CD4-positive, CD25-positive, alpha-beta regulatory T cell (primary cell): ENCODE measurements around the gene ALKBH8. TPM values are rescaled to one million over a fixed set of nuclear protein-coding genes. Genes with fewer than 3 reads are reported as not detected.
"Not testable (repeated sequence)": the region's sequence is repeated elsewhere in the genome, so short reads cannot be mapped to it uniquely, and the experiment has no call there.

Experiments
- ATAC-seq, 2 donors: fragments of 150-1000 bp; cut with Tn5 transposase; one replicate each; pipeline ENCODE4 v1.10.0; 2021; ENCODE audit warnings: low read depth in 2 of 2, moderate number of reproducible peaks in 2 of 2, moderate library complexity in 1 of 2
- DNase-seq, 3 donors: peaks; one replicate each; pipeline versions ENCODE4 v3.0.0 to v3.0.0-alpha.2; 2012 to 2022; ENCODE audit warnings: mixed read lengths in 1 of 3
- H3K27ac ChIP-seq: one replicate; pipeline ENCODE4 v1.7.0; 2013; ENCODE audit warnings: mild to moderate bottlenecking, low read length; ENCODE audit not compliant: insufficient read depth, poor library complexity, severe bottlenecking
- H3K27me3 ChIP-seq: one replicate; pipeline ENCODE4 v1.7.0; 2013; ENCODE audit warnings: low read length; ENCODE audit not compliant: control insufficient read depth, insufficient read depth
- H3K36me3 ChIP-seq: one replicate; pipeline ENCODE4 v1.7.0; 2013; ENCODE audit warnings: mild to moderate bottlenecking, low read length, moderate library complexity; ENCODE audit not compliant: control insufficient read depth, insufficient read depth
- H3K4me1 ChIP-seq: 2 replicates; pipeline ENCODE4 v1.7.0; 2013; ENCODE audit warnings: mild to moderate bottlenecking, low read length; ENCODE audit not compliant: insufficient read depth, control insufficient read depth, poor library complexity, severe bottlenecking
- H3K4me3 ChIP-seq: one replicate; pipeline ENCODE4 v1.7.0; 2013; ENCODE audit warnings: low read depth, mild to moderate bottlenecking, low read length, moderate library complexity
- H3K9me3 ChIP-seq, 2 experiments: 1 replicate in 1 of 2; 2 replicates in 1 of 2; pipeline ENCODE4 v1.7.0; 2013; ENCODE audit warnings: low read length in 2 of 2, mild to moderate bottlenecking in 1 of 2, moderate library complexity in 1 of 2; ENCODE audit not compliant: control insufficient read depth in 2 of 2
- H3K27ac Mint-ChIP-seq, 3 donors: one replicate each; pipeline ENCODE4 v1.8.0; 2020 to 2022; ENCODE audit warnings: mild to moderate bottlenecking in 3 of 3, mixed read lengths in 3 of 3, moderate library complexity in 2 of 3
- H3K27me3 Mint-ChIP-seq: one replicate; pipeline ENCODE4 v1.8.0; 2022; ENCODE audit warnings: mild to moderate bottlenecking, mixed read lengths
- H3K36me3 Mint-ChIP-seq: one replicate; pipeline ENCODE4 v1.8.0; 2020; ENCODE audit warnings: mixed read lengths
- H3K4me1 Mint-ChIP-seq, 4 donors: one replicate each; pipeline ENCODE4 v1.8.0; 2020 to 2022; ENCODE audit warnings: mixed read lengths in 4 of 4, mild to moderate bottlenecking in 1 of 4
- H3K4me3 Mint-ChIP-seq, 4 donors: one replicate each; pipeline ENCODE4 v1.8.0; 2020 to 2022; ENCODE audit warnings: mild to moderate bottlenecking in 4 of 4, mixed read lengths in 4 of 4, moderate library complexity in 3 of 4
- H3K9me3 Mint-ChIP-seq, 7 donors: one replicate each; pipeline ENCODE4 v1.8.0; 2020 to 2022; ENCODE audit warnings: mixed read lengths in 7 of 7, mild to moderate bottlenecking in 3 of 7, moderate library complexity in 2 of 7
- polyA plus RNA-seq, 4 donors: library from polyadenylated mRNA; unstranded; fragments of 300-500 nt; fragmentation: Illumina TruSeq; gene quantifications; one replicate each; pipeline ENCODE4 v1.2.3, GENCODE V29; 2021
- total RNA-seq: library from RNA; stranded (reverse); gene quantifications from one replicate; pipeline ENCODE4 v1.2.3, GENCODE V29; 2022

Gene ALKBH8
- total and polyA plus RNA-seq, 5 donors from 2014 or later: 5.8 to 11.8 (median 10.4) TPM

- Histone ChIP-seq H3K27me3 (peaks cover 3% of the 10 kb centered on the region), H3K4me3 (no peak overlapping the region), H3K9me3 (no peaks in the 10 kb centered on the region), H3K4me1 (no peaks in the 10 kb centered on the region), H3K36me3 (no peaks in the 10 kb centered on the region), H3K27ac (no peak overlapping the region)
- H3K4me1 Mint-ChIP-seq: peaks cover 0 to 2% (median 0%) of the 10 kb centered on the region in 4 donors
- H3K27me3 Mint-ChIP-seq: peaks cover 35% of the 10 kb centered on the region
- DNase-seq: no peak
- no peak overlapping the region for H3K27ac Mint-ChIP-seq
- no peaks in the 10 kb centered on the region for H3K36me3 Mint-ChIP-seq
- no peaks in the 10 kb centered on the region for H3K9me3 Mint-ChIP-seq
- no peak overlapping the region for H3K4me3 Mint-ChIP-seq
- no peak for ATAC-seq
Measured at GRCh38 chr11:107573438-107573837, 7.9 kb upstream of the ALKBH8 start.

- Mint-ChIP-seq H3K9me3 (no peaks in the 10 kb centered on the region), H3K4me1 (peaks cover under 1 to 25% (median 20%) of the 10 kb centered on the region in 4 donors)
- peaks cover 3% of the 10 kb centered on the region for H3K27me3 ChIP-seq
Measured at GRCh38 chr11:107570015-107570414, 4.5 kb upstream of the ALKBH8 start.

GRCh38 chr11:107567739-107568335 lies 2.3 kb upstream of the ALKBH8 start:
- DNase-seq (no peak), ATAC-seq (no peak)
- Histone ChIP-seq H3K4me1 (peaks cover 27% of the 10 kb centered on the region), H3K27ac (no peak overlapping the region), H3K4me3 (no peak overlapping the region), H3K9me3 (no peaks in the 10 kb centered on the region), H3K36me3 (no peaks in the 10 kb centered on the region), H3K27me3 (no peaks in the 10 kb centered on the region)
- Mint-ChIP-seq H3K9me3 (no peaks in the 10 kb centered on the region), H3K27me3 (peaks cover 7% of the 10 kb centered on the region), H3K4me1 (peaks cover 11 to 46% (median 36%) of the 10 kb centered on the region in 4 donors), H3K4me3 (peak overlapping the region in 1 of 4 donors; percentile 61), H3K36me3 (no peaks in the 10 kb centered on the region), H3K27ac (no peak overlapping the region)

More at GRCh38 chr11:107570015-107570414, 4.5 kb upstream of the ALKBH8 start:
- Mint-ChIP-seq H3K36me3 (no peaks in the 10 kb centered on the region), H3K27me3 (peaks cover 16% of the 10 kb centered on the region), H3K27ac (no peak overlapping the region), H3K4me3 (peak overlapping the region in 1 of 4 donors; percentile 63)
- Histone ChIP-seq H3K27ac (no peak overlapping the region), H3K9me3 (no peaks in the 10 kb centered on the region), H3K4me3 (no peak overlapping the region), H3K36me3 (no peaks in the 10 kb centered on the region), H3K4me1 (peaks cover 12% of the 10 kb centered on the region)
- no peak for DNase-seq
- ATAC-seq: no peak

- Histone ChIP-seq H3K4me3 (peak overlapping the region; percentile 99), H3K27ac (no peak overlapping the region), H3K9me3 (no peaks in the 10 kb centered on the region), H3K27me3 (no peaks in the 10 kb centered on the region), H3K4me1 (peaks cover 27% of the 10 kb centered on the region), H3K36me3 (no peaks in the 10 kb centered on the region)
- Mint-ChIP-seq H3K36me3 (no peaks in the 10 kb centered on the region), H3K27me3 (no peaks in the 10 kb centered on the region), H3K27ac (peak overlapping the region in 2 of 3 donors; percentile 97), H3K9me3 (no peaks in the 10 kb centered on the region), H3K4me3 (peak overlapping the region; percentile 97 to 99 (median 98)), H3K4me1 (peaks cover 15 to 59% (median 47%) of the 10 kb centered on the region in 4 donors)
- ATAC-seq (no peak), DNase-seq (no peak)
Measured at GRCh38 chr11:107566569-107566968, 1.0 kb upstream of the ALKBH8 start.

GRCh38 chr11:107565955-107566501 lies 493 bp upstream of the ALKBH8 start:
- peak overlapping the region; percentile 99 for H3K4me3 ChIP-seq
- not testable (repeated sequence) for ATAC-seq, DNase-seq, H3K36me3 ChIP-seq, H3K27me3 ChIP-seq, H3K36me3 Mint-ChIP-seq, H3K27me3 Mint-ChIP-seq, H3K9me3 Mint-ChIP-seq, H3K9me3 ChIP-seq
- peak overlapping the region; percentile 74 for H3K27ac ChIP-seq
- H3K27ac Mint-ChIP-seq: peak overlapping the region; percentile 94 to 97 (median 97)
- H3K4me1 ChIP-seq: peaks cover 27% of the 10 kb centered on the region
- H3K4me1 Mint-ChIP-seq: peaks cover 19 to 63% (median 50%) of the 10 kb centered on the region in 4 donors
- H3K4me3 Mint-ChIP-seq: peak overlapping the region; percentile 97 to 99 (median 98)

GRCh38 chr11:107564877-107565218 lies 687 bp downstream of the ALKBH8 start:
- peak overlapping the region; percentile 94 to 97 (median 97) for H3K27ac Mint-ChIP-seq
- H3K36me3 Mint-ChIP-seq: no peaks in the 10 kb centered on the region
- ATAC-seq: no peak
- no peak for DNase-seq
- Histone ChIP-seq H3K27me3 (no peaks in the 10 kb centered on the region), H3K36me3 (peaks cover 1% of the 10 kb centered on the region), H3K4me1 (peaks cover 27% of the 10 kb centered on the region), H3K4me3 (peak overlapping the region; percentile 99), H3K9me3 (no peaks in the 10 kb centered on the region), H3K27ac (peak overlapping the region; percentile 74)
- no peaks in the 10 kb centered on the region for H3K27me3 Mint-ChIP-seq
- H3K9me3 Mint-ChIP-seq: no peaks in the 10 kb centered on the region
- peak overlapping the region; percentile 97 to 99 (median 98) for H3K4me3 Mint-ChIP-seq
- peaks cover 22 to 63% (median 51%) of the 10 kb centered on the region in 4 donors for H3K4me1 Mint-ChIP-seq

- H3K36me3 Mint-ChIP-seq: peaks cover 6% of the 10 kb centered on the region
Measured at GRCh38 chr11:107563702-107564101, 1.8 kb downstream of the ALKBH8 start.

More at GRCh38 chr11:107563702-107564101, 1.8 kb downstream of the ALKBH8 start:
- Mint-ChIP-seq H3K4me1 (peaks cover 22 to 65% (median 54%) of the 10 kb centered on the region in 4 donors), H3K4me3 (peak overlapping the region; percentile 62 to 98 (median 68)), H3K27ac (peak overlapping the region in 1 of 3 donors; percentile 48), H3K9me3 (no peaks in the 10 kb centered on the region), H3K27me3 (no peaks in the 10 kb centered on the region)
- H3K4me3 ChIP-seq: no peak overlapping the region
- DNase-seq (peak; percentile 8 to 71 (median 49)), ATAC-seq (no peak)
- H3K9me3 ChIP-seq: no peaks in the 10 kb centered on the region
- peak overlapping the region; percentile 16 for H3K27ac ChIP-seq
- peaks cover 13% of the 10 kb centered on the region for H3K36me3 ChIP-seq
- H3K27me3 ChIP-seq: no peaks in the 10 kb centered on the region
- peaks cover 27% of the 10 kb centered on the region for H3K4me1 ChIP-seq
